ENCODE measurements around the gene CARD9.

GRCh38 chr9:136351252-136351800, 22.1 kb downstream of the CARD9 start:
- TF ChIP-seq, protein P1, sequence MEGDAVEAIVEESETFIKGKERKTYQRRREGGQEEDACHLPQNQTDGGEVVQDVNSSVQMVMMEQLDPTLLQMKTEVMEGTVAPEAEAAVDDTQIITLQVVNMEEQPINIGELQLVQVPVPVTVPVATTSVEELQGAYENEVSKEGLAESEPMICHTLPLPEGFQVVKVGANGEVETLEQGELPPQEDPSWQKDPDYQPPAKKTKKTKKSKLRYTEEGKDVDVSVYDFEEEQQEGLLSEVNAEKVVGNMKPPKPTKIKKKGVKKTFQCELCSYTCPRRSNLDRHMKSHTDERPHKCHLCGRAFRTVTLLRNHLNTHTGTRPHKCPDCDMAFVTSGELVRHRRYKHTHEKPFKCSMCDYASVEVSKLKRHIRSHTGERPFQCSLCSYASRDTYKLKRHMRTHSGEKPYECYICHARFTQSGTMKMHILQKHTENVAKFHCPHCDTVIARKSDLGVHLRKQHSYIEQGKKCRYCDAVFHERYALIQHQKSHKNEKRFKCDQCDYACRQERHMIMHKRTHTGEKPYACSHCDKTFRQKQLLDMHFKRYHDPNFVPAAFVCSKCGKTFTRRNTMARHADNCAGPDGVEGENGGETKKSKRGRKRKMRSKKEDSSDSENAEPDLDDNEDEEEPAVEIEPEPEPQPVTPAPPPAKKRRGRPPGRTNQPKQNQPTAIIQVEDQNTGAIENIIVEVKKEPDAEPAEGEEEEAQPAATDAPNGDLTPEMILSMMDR (IDR thresholded peaks at IDR 0.05): no peak
- no peak for TF ChIP-seq POLR2A (IDR thresholded peaks at IDR 0.05)

All from Peyer's patch (tissue), 4 donors.